Inflammatory macrophage (primary cell): Measurements from ENCODE around the gene KCNQ1.
A peak's percentile ranks its signal among the peaks of the same experiment; 100 is the strongest.

Source experiments
- DNase-seq, 2 donors: peaks; one replicate each; pipeline ENCODE4 v3.0.0-alpha.2; 2020 to 2022

KCNQ1 gene

DNA sequence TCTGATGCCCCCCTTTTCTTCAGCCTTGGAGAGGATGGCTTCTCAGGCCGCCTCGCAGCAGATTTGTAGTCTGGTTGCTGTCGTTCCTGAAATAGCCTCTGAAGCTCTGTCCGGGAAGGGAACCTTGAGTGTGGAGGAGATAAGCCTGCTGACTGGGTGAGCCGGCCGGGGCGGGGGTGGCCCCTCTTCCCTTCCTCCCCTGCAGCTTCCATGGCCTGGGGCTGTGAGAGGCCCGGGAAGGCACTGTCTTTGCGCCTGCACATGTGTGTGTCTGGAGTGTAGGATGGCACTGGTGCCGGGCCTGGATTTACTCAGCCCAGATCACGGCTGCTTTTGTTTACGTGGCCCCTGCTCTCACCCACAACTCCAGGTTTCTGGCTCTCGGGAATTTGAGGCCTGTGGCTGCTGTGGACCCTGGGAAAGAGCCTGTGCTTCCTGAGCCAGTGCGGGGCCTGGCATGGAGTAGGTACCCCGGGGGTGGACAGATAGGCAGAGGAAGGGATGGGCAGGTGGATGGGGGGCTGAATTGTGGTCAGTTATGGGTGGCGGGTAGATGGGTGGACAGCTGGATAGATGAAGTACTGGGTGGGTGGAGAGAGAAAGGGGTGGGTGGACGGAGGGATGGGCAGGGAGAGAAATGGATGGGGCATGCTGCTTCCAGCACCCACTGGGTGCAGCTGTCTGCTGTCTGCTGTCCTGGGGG is 16.6 kb downstream of the KCNQ1 start:
- DNase-seq, result no peak

DNA sequence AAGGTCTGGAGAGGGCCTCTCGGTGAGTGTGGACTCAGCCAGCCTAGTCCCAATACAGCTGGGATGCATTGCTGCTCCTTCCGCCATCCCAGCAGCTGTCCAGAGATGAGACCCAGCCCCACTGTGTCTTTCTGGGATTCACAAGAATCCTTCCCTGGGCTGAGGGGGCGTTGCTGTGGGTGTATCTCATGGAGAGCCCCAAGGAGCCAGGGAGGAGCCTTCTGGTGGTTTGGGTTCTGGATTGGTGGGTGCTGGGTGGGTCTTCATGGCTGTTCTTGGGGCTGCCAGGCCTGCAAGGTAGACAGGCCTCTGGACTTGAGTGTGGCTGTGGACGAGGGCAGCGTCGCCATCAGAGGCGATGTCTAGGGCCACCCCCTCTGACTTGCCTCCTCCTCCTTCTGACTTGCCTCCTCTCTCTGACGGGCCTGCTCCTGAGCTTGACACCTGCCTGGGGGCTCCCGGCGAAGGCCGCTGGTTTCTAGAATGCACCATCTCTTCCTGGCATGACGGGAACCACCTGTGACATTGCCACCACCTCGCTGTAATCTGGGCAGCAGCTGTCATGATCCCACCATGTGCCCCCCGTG is 17.2 kb downstream of the KCNQ1 start:
- no peak for DNase-seq

- no peak for DNase-seq
Measured at GRCh38 chr11:2462543-2462985, 17.8 kb downstream of the KCNQ1 start.

DNA sequence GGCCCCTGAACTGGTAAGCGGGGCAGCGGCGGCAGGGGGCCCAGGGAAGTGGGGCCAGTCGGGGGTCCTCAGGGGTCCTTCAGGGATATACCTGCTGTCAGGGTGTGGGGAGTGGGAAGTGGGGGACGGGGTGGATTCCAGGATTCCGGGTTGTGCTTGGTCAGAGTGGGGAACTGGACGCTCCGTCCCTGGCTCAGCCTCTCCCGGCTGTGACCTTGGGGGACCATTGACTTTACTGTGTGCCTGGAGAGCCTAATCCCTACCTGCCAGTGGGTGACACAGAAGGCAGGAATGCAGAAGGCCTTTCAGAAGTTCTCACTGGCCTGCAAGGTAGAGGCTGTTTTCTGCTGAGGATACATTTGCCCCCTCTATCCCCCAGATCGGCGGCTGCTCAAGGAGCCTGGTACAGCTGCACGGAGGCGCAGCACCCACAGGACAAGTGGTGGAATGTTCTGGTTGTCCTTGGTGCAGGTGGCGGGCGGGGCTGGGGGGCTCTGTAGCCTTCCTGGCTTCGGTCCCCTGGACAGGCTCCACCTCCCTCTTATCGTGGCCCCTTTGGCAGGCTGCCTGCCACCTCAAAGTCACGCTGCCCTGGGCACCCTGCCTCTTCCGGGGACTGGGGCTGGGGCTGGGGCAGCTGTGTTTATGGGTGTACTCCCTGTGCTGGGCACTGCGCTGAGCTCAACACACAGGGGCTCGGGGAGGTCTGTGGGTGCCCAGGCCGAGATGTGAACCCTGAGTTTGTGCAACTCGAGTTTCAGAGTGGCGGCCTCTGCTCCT is 18.4 kb downstream of the KCNQ1 start:
- DNase-seq, result no peak

- no peak for DNase-seq
Measured at GRCh38 chr11:2463766-2464277, 19.0 kb downstream of the KCNQ1 start.

DNA sequence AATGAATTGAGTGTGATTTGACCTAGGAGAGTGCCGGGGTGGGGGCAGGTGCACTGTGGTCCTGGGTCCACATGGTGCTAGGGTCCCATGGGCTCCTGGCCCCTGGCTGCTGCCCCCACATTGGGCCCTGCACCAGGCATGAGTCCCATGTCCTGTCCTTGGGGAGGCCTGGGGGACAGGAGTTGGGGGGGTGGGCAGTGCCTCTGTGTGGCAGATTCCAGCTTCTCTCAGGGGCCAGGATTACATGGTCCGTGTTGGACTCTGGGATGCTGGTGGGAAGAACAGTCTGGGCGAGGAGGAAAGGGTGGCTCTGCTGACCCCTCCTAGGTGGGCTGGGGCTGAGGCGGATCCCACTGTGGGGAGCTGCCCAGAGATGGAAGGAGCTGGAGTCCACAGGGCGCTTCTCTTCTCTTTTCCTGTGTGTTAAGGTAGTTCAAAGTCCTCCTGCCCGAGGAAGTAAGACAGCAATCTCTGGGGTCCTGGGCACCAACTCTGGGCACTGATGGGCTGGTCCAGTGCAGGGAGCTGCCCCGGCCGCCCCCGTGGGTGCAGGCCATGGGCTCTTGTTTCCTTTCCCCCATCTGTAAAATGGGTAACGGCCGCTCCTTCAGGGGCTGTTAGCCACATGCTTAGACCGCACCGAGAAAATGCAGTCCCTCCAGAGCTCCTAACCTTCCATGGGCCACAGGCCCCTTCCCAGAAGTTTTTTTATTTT is 19.8 kb downstream of the KCNQ1 start:
- DNase-seq, result no peak

- DNase-seq, result no peak
Measured at GRCh38 chr11:2465202-2466068, 20.6 kb downstream of the KCNQ1 start.

GRCh38 chr11:2466069-2466801 is 21.4 kb downstream of the KCNQ1 start:
- DNase-seq, result no peak

DNA sequence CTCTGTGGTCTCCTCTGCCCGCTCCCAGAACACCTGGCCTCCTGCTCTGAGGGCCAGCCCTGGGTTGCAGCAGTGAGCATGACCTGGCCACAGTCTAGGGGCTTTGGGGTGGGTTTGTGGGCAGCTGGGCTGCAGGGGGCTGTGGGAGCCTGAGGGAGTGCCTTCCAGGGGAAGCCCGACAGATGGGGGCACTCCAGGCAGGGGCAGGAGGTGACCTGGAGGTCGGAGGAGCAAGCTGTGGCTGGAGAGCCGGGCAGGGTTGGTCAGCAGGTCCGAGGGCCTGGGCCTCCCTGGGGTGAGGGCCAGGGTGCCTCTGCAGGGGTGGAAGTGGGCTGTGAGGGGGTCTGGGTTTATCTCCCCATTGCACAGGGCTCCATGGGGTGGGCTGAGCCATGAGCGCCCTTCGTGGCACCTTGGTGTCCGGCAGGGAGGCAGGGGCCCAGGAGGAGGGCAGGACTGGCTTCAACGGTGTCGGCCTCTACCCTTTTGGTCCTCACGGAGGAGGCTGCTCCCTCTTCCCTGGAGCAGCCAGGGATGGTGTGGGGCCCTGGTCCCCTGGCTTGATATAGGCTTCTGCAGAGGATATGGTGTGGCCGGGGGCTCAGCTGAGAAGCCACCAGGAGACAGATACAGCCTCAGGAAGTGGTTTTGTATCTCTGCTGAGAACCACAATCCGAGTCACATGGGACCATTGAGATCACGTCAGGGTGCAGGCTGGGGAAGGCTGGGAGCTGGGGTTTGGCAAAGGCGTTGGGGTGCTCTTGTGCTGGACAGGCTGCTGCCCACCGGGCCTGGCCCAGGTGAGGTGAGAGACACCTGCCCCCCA is 22.3 kb downstream of the KCNQ1 start:
- DNase-seq, result peak; percentile 26 to 51

GRCh38 chr11:2467695-2468055 is 22.9 kb downstream of the KCNQ1 start:
- no peak for DNase-seq

DNA sequence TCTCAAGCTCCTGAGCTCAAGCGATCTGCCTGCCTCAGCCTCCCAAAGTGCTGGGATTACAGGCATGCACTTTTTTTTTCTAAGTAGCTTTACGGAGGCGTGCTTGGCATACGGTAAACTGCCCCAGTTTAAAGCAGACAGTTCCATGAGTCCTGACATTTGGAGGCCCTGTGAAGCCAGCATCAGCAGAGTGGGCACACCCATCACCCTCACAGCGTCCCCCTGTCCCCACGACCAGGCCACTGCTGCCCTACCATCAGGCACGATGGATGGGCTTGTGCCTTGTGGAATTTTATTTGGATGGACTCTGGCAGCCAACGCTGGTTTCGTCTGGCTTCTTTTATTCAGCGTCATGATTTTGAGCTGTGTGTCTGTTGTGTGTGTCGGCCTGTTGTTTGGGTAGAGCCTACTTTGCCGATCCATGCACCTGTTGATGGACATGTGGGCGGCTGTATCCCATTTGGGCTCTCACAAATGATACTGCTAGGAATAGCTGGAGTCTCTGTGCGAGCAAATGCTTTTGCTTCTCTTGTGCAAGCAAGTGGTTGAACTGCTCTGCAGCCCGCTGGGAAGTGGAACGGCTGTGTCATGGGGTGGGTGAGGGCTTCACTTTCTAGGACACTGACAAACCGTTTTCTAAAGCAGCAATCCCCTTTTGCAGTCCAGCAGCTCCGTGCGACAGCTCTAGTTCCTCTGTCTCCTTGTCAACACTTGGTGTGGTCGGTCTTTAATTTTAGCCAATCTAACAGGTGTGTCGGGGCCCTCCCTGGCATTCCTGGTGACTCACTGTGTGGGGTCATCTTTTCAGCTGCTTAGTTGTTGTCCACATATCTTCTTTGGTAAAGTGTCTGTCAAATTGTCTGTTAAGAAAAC is 23.8 kb downstream of the KCNQ1 start:
- peak; percentile 45 to 46 for DNase-seq

DNA sequence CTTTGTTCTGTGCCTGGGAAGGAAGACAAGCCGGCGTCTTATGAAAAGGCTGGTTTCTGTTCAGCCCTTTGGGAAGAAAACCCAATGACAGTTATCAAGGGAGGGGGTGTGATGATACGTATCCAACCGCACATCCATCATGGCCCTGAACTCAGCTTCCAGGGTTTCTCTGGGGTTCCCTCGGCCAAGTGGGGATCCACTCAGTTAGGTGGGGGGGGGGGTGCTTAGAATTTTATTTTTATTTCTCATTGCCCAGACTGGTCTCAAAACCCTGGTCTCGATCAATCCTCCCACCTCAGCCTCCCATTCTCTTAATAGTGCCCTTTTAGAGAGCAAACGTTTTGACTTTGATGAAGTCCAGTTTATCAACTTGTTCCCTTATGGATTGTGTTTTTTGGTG is 25.7 kb downstream of the KCNQ1 start:
- DNase-seq, result no peak

- DNase-seq, result no peak
Measured at GRCh38 chr11:2471048-2471803, 26.4 kb downstream of the KCNQ1 start.

DNA sequence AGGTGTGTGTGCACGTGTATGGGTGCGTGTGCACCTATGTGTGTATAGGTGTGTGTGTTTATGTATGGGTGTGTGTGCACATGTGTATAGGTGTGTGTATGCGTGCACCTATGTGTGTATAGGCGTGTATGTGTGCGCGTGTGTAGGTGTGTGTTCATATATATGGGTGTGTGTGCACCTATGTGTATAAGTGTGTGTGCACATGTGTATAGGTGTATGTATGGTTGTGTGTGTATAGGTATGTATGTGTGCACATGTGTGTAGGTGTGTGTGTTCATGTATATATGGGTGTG is 26.9 kb downstream of the KCNQ1 start:
- no peak for DNase-seq

- peak in 1 of 2 donors; percentile 10 for DNase-seq
Measured at GRCh38 chr11:2472428-2473186, 27.8 kb downstream of the KCNQ1 start.

DNA sequence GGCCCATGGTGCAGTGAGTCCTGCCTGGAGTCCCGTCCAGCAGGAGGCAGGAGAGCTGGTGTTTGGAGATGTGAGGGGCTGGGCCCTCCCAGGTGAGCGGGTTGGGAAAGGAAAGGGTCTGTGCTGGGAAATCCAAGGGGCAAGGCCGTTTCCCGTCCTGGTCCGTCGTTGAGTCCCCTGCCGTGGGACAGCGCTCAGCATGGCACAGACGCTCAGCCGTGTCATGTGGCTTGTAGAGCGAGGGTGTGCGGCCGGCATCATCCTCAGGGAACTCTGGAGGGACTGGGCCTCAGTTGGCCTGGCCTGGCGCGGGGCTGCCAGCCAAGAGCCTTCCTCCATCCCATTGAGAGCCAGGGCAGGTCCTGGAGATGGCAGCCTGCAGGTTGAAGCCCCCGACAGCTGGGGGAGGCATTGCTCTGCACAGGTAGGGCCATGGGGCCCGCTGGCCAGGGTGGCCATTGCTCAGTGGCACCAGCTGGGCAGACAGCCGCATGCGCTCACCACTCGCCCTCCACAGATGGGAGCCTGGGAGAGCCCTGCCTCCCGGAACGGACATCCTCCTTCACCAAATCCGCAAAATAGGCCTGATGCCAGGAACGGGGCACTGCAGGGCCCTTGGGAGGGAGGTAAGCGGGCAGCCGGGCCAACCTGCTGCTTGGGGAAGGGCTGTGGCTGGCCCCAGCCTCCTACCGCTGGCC is 28.7 kb downstream of the KCNQ1 start:
- no peak for DNase-seq
